HS-27A (cell line): ENCODE measurements around the gene GMDS.

ENCODE experiments used
- DNase-seq: peaks from one replicate; pipeline ENCODE4 v3.0.0-alpha.2; 2012; ENCODE audit warnings: low read depth, missing footprints

GMDS gene

GRCh38 chr6:2245103-2245876 is at the start of gene GMDS:
GMDS (minus strand) TSS chr6:2245605.
- DNase-seq: no peak

DNA sequence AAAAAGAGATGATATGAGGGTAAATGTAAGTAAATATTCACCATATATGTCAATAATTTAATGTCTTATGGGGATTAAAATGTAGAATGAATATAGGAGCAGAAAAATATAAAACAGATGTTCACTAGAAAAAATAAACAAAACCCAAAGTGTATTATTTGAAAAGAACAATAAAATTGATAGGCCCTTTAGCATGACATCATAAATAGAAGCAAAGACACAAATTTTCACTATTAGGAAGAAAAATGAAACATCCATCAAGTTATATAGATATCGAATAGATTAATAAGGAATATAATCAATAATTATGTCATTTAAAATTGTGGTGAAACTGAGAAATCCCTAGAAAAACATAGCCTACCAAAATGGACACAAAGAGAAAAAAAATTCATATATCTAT is 40.1 kb upstream of the GMDS start:
- no peak for DNase-seq

DNA sequence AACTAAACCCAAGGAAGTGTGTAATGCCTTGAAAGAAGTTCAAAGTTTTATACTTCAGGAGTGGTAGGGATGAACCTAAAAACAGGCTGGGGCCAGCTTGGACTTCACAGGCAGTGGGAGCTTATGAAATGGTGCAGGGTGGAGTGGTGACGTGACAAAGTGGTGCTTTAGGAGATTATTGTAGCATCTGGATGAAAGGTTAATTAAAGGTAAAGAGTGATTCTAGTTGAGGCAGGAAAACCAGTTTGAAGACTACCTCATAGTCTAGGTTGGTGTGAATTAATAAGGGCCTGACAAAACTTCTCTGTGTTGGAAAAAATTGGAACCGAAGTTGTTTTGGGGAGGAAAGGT is 30.5 kb upstream of the GMDS start:
- no peak for DNase-seq

- no peak for DNase-seq
These were observed 29.8 kb upstream of the GMDS start for GRCh38 chr6:2274981-2275891.

DNA sequence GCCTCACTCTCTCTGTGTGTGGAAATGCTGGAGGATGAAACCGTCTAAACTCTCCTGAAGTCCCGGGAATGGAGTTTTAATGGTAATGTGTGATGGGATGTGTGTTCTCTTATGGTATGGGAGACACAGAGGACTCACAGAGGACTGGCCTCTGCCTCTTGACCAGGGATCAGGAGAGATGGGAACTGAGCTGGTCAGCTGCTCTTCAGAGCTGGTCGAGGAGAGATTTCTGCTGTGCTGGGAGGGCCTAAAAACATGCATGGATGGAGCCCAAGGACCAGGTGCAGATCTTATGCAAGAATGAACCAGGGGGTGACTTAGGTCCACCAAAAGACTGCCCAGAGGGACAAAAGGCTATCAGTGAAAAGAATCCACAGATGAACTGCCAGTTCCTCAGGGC is 27.3 kb upstream of the GMDS start:
- no peak for DNase-seq

- no peak for DNase-seq
These were observed 24.6 kb upstream of the GMDS start for GRCh38 chr6:2270054-2270453.

DNA sequence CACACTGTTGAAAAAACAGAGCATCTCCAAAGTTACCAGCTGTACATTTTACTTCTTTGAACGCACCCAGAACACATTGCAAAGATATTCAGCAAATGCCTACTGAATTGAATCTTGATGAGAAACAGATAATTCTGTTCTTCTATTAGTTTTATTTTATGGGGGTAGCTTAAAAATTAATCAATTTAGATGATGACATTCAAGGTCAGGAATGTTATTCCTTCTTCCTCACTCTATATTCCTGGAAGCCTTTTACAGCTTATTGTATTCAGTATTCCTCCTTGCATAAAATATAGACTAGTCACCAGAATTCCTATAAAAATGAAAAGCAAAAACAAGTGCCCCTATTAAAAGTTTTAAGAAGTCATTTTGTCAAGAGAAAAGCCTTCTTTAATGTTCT is 21.4 kb upstream of the GMDS start:
- DNase-seq: no peak

DNA sequence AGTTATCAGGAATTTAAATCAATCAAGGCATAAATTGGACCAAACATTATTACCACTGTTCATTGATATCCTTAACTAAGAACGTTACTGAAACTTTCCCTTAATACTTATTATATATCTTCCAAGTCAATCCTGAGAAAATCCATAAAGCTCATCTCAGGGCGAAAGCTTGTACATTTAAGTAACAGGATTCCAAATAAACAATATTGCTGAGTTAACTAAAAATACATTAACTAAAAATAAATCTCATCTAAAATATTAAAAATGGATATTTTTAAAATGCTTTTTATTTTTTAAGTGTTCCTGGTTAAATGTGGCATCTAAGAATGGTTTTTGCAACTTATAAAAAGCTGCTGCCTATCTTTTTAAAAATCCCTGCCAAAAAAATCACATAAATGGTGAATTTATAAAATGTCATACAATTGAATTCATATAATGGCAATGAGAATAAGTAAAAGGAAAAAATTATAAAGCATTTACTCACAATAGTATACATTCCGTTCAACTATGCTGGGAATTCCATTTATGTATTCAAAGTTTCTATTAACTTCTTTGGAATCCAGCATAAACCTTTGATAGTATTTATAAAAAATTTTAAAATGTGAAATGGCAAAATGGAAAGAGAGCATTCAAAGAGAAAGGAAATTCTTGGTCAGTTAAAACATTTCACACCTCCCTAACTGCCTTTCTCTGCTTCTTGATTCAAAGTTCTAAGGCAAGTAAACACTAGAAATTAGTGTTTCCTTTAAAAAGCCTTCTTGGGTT is 20.8 kb upstream of the GMDS start:
- DNase-seq: no peak

GRCh38 chr6:2264932-2265331 is 19.5 kb upstream of the GMDS start:
- no peak for DNase-seq

GRCh38 chr6:2263896-2264295 is 18.5 kb upstream of the GMDS start:
- DNase-seq: no peak

- DNase-seq: no peak
These were observed 14.2 kb upstream of the GMDS start for GRCh38 chr6:2259574-2259973.

- DNase-seq: no peak
These were observed 13.6 kb upstream of the GMDS start for GRCh38 chr6:2259002-2259494.

DNA sequence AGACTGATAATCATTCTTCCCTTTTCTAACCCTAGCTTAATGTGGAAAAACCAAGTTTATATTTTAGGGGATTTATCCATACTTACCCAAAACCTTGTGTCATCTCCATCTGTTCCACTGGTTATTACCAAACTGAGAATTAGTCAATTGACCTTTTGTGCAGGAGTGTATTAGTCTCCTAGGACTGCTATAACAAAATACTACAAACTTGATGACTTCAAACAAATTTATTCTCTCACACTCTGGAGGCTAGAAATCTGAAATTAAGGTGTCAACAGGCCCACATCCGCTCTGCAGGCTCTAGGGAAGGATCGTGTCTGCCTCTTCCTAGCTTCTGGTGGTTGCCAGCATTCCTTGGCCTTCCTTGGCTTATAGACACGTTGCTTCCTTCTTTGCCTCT is 12.7 kb upstream of the GMDS start:
- DNase-seq: no peak

GRCh38 chr6:2257363-2257762 is 12.0 kb upstream of the GMDS start:
- no peak for DNase-seq

DNA sequence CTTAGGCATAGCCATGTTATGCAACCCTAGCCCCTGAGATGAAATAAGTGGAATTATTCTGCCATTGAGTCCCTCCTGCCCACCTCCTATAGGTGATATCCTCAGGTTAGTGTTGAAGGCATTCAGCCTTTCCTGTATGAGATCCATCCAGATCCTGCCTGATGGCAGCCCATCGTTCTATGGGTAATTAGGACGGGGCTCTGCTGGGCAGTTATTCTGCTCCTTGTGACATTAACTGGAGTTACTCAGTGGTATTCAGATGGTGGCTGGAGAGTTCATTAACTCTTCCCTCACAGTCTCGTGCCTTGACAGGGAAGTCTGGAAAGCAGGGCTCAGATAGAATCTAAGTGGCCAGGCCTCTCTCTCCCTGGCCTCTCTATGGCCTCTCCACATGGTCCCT is 9.3 kb upstream of the GMDS start:
- DNase-seq: no peak

- no peak for DNase-seq
These were observed 3.7 kb upstream of the GMDS start for GRCh38 chr6:2249126-2249525.

DNA sequence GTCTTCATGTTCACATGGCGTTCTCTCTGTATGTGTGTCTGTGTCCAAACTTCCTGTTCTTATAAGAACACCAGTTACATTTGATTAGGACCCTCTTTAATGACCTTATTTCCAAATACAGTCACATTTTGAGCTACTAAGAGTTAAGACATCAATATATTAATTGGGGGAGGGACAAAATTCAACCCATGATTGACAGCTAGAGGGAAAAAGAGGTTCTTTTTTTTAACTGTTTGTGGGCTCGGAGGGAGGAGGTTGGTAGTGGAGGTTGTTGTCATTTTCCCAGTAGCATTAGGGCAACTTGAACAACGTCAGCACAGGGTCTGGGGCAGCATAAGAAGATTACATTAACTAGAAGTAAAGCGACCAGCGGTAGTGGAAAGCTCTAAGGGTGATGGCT is 2.3 kb upstream of the GMDS start:
- no peak for DNase-seq

DNA sequence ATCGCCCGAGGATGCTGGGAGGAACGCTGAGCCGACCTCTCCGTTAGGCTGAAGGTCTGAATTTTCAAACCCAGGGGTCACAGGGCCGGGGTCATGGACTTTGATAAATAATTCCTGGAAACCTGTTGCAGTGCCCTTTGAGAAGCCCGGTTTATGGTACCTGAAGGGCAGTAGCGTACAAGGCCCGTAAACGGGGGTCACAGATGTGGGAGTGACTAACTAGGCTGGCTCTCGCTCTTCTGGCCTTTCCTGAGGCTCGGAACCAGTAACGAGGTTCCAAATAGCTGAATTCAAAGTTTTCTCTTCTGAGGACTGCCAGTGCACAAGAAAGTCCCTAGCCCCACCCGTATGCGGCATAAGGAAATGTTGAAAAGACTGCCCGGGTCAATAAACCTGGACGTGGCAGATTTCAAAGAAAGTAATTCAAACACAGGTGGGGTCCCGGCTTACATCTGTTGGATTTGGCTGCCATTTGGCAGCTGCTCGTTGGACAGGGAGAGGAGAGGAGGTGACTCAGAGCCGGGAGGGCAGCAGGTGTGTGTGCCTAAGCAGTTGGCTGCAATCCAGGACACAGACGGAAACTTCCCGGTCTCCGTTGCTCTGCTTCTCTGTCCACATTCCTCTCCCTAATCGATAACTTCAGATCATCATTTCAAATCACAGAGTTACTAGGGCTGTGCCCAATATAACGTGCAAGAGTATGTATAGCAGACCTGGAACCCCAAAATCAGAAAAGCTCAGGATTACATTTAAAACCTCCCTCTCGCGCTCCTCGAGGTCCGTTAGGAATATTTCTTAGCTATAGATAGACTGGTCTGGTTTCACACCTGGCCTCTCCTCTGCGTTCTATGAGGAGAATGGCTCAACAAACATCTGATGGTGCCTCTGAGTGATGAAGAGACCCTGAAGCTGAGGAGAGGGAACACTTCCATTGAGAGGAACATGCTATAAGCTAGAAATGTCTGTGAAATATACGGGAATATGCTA is 765 bp upstream of the GMDS start:
- DNase-seq: no peak

GRCh38 chr6:2244261-2245102 is 923 bp downstream of the GMDS start:
- DNase-seq: no peak

GRCh38 chr6:2242311-2242710 is 3.1 kb downstream of the GMDS start:
- no peak for DNase-seq
